GM19351 (cell line): ENCODE measurements around the gene GSG1L.

Source experiments
- ATAC-seq: cut with Tn5 transposase; IDR thresholded peaks from one replicate; pipeline ENCODE4 v1.9.1; 2021; ENCODE audit warnings: mild to moderate bottlenecking, moderate library complexity; ENCODE audit not compliant: unreplicated experiment

GSG1L gene

DNA sequence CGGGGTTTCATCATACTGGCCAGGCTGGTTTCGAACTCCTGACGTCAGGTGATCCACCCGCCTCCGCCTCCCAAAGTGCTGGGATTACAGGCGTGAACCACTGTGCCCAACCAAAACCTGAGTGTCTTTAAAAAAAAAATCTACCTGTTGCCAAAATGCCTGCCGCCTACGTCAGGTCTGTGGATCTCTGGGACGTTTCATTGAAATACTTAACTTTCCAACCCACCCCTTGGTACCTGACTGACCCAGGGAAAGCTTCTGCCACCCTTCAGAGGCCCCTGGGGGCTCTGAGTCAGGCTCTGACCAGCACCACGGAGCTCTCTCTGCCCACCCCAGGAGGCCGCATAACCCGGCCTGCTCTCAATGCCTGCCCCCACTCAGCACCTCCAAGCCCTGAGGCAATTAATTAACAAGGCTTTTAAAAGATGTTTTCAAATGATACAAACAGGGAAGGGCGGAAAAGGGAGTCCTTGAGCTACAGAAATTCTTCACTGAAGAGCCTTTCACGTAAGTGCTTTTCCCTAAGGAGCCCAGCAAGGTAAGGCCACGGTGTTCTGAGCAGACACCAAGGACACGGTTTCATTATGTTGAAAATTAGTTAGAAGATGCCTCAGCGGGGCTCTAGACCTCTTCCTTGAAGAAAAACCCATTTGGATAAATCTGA lies 29.3 kb upstream of the GSG1L start:
- ATAC-seq: no peak

DNA sequence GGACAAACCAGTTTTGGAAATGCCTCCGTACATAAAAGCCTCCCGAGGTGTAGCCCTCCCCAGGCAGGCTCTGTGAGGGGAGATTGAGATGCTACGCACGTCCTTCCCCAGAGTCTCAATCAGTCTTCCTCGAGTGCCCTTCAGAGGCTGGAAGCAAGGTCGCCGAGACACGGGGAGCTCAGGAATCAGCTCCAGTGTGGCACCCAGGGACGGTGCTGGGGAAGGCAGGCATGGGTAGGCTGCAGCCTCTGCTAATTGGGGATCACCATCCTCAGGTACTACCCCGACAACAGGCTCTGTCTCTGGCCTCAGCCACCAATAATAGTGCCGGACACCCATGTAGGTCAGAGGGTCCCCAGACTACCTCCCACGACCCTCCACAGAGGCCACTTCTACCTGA lies 28.1 kb upstream of the GSG1L start:
- no peak for ATAC-seq

DNA sequence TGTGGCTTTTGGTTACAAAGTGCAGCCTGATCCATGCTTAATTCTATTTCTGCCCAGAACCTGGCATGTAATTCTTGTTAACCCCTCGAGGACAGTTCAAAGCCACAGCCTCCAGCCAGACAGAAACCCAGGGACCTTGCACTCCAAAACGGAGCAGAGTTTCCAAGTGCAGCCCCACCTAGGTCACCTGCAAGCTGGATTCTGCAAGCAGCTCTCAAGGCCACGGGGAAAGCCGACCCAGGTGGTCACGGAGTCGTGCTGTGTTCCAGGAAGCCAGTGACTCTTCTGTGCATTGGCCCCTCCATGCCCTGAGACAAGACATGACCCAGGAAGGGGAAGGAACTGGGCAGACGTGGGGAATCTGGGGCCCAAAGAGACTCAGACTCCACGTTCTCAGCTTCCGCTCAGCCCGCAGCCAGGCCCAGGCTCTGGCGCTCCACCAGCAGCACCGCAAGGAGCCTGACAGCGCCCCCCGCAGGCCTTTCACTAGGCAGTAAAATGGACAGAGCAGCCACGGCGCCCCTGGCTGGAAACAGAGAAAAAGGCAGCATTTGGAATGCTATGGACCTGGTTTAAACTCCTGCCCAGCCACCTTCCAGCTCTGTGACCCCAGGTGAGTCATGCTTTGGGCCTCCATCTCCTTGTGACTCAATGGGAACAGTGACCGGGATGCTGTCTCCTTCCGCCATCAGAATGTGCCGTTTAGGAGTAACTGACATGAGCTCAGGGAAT lies 27.3 kb upstream of the GSG1L start:
- no peak for ATAC-seq

DNA sequence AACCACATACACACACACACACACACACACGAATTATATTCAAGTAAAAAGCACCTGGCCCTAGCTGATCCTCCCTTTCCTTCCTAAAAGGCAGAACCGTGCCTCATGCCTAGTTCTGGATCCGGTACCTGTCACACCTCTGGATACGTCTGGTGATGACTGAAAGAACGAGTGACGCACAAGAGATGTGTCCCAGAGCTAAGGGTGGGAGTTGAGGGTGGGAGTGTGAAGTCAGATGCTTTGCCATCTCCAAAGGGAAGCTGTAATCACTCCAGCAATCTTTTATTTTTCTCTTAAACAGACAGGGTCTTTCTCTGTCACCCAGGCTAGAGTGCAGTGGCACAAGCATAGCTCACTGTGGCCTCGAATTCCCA lies 26.5 kb upstream of the GSG1L start:
- ATAC-seq: no peak

DNA sequence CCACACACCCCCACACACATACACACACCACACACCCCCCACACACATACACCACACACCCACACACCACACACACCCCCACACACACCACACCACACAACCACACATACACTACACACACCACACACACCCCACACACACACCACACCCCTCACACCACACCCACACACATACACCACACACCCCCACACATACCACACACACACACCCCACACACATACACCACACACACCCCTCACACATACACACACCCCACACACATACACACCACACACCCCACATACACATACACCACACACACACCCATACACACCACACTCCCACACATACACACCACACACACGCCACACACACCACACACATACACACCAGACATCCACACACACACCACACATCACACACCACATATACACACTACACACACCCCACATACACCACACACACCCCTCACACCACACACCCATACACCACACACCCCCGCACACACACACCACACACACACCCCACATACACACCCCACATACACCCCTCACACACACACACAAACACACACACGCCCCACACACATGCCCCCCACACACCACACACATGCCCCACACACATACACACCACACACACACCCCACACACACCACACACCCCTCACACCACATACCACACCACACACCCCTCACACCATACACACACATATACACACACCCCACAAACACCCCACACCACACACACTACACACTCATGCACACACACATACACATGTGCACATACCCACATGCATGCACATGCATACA lies 25.9 kb upstream of the GSG1L start:
- no peak for ATAC-seq

DNA sequence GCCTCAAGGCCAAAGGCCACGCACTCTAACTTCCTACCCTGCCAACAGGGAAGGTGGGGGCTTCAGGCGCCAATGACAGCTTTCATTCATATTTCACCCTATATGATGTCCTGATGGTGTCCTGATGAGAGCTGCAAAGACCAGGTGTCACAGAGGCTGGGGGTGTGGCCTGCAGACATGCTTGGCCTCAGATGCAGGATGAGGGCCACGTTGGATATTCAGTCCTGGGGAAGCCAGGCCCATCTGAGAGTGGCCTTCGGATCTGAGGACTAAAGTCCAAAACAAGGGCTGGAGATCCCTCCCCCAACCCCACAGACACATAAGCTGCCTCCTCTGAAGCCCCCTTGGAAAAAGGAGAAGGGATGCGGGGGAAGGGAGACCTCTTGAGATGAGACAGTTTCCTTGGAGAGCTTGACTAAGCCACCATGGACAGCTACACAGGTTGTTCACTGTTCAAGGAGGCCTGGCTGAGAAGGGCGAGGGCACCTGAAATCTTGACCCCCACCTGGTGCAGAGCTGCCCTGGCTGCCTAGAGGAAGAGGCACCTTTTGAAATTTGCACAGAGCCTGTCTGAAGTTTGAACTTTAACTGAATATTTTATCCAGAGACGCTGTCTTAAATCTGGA lies 24.3 kb upstream of the GSG1L start:
- no peak for ATAC-seq

DNA sequence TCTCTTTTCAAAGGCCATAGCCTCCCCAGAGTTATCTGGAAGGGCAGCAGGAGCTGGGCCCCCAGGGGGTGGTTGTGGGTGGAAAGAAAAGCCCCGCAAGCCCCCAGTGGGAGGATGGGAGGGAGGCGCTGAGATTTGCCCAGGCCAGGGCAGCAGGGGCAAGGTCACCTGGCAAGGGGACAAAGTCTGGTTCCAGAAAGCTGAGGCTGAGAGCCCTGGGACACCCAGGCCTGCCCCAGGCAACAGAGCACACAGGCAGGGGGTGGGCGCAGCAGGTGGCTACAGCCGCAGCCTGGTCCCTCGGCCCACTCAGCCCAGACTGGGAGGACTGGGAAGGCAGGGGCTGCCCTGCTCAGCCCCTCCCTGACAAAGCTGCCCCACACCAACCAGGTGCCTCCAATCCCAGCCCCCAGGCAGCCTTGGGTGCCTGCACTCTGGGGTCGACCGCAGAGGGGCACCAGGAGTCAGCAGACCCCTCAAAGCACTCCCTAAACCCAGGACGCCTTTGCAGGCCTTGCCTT lies 23.7 kb upstream of the GSG1L start:
- ATAC-seq: no peak

DNA sequence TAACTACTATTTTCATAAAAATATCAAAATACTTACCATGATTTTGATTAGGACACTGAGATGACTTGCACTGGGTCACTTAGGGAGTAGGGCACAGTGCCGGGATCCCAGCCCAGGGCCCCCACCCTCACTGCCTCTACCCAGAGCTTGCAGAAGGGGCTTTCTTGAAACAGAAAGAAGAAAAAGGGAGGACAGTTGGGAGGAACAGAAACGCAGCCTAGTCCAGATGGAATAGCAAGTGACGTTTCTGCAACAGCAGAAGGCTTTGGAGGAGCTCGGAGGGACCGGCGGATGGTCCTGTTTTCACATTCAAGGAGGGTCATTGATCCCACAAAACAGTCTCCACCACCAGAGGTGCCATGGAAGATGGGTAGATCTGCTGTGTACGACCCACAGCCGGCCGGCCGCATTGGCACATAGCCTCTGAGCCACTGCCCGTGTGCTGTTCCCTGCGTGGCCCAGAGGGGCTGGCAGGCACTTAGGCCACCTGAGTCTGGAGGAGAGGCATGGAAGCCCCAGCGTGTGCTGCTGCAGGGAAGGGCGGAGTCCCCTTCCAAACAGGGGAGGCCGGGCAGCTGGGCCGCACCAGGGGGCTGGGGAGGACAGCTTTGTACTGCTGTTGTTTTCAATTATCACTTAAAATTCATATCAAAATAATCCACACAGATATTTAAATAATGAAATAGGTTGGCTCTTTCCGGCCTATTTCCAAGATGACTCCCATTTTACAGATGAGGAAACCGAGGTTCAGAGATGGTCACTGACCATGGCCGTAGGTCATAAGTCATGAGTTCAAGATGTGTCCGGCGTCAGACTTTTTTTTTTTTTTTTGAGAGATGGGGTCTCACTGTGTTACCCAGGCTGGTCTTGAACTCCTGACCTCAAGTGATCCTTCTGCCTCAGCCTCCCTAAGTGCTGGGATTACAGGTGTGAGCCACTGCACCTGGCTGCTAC lies 22.9 kb upstream of the GSG1L start:
- no peak for ATAC-seq

DNA sequence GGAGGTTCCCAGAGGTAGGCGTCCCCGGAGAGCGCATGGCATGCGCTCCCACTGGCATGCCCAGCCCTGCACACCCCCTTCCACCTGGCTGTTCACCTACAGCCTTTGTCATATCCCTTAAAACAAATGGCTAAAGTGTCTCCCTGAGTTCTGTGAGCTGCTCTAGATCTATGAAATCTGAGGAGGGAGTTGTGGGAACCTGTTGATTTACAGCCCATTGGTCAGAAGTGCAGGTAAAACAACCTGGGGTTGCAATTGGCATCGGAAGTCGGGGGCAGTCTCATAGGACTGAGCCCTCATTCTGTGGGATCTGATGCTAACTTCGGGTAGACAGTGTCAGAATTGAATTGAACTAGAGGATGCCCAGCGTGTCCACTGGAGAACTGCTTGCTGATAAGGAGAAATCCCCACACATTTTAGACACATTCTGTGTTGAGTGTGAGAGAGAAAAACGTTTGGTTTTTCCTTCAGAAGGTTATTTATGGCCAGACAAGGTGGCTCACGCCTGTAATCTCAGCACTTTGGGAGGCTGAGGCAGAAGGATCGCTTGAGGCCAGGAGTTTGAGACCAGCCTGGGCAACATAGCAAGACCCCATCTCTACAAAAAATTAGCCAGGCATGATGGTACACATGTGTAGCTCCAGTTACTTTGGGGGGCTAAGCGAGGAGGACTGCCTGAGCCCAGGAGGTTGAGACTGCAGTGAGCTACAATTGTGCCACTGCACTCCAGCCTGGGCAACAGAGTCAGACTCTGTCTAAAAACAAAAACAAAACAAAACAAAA lies 22.1 kb upstream of the GSG1L start:
- ATAC-seq: no peak

DNA sequence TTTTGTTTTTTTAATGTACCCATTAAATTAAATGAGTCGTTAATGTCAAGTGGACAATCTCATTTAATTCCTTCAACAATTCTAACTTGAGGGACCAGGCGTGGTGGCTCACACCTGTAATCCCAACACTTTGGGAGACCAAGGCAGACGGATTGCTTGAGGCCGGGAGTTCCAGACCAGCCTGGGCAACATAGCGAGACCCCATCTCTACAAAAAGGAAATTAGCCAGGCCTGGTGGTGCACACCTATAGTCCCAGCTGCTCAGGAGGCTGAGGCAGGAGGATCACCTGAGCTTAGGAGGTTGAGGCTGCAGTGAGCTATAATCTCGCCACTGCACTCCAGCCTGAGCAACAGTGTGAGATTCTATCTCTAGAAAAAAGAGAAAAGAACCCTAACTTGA lies 20.7 kb upstream of the GSG1L start:
- no peak for ATAC-seq

DNA sequence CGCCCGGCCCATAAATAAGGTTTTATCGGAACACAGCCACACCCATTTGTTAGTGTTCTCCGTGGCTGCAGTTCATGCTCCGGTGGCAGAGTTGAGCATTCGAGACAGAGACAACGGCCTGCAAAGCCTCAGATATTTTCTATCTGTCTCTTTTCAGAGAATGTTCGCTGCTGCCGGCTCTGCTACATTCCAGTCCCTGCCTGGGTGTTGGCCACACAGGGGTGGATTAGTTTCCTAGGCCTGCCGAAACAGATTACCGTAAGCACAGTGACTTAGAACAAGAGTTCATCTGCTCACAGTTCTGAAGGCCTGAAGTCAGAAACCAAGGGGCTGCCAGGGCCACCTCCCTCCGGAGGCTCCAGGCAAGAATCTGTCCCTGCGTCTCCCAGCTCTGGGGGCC lies 19.1 kb upstream of the GSG1L start:
- ATAC-seq: no peak

DNA sequence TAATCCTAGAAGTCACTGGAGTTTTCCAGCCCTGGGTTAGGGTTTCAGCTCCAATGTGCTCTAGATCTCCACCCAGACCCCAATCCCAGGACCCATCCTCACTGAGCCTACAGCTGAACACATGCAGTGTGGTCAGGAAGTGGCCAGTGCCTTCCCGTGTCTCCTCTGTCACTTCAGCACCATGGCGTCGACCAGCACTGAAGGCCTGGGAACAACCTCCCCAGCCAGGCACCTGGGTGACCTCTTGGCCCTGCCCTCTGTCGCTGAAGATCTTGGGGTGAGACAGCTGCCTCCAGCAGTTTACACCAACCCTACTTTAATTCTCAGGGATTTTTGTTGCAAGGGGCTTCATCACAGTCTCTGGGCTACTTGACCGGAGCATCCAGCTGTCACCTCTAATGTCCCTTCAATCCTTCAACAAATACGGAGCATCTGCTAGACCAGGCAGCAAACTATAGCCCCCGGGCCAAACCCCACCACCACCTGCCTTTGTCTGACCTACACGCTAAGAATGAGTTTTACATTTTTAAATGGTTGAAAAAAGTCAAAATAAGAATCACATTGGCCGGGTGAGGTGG lies 18.0 kb upstream of the GSG1L start:
- ATAC-seq: no peak

DNA sequence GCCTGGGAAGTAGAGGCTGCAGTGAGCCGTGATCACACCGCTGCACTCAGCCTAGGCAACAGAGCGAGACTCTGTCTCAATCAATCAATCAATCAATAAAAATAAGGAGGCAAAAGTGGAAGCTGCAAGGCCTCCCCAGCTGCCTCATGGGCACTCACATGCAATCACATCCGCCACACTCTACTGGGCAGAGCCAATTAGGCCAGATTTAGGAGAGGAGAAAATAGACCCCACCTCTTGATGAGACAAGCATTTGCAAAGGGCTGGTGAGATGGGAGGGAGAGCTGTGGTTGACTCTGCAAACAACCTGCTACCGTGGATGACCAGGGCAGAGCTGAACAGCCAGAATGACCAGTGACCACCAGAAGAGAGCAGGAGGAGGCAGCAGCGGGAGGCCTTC lies 14.7 kb upstream of the GSG1L start:
- no peak for ATAC-seq

DNA sequence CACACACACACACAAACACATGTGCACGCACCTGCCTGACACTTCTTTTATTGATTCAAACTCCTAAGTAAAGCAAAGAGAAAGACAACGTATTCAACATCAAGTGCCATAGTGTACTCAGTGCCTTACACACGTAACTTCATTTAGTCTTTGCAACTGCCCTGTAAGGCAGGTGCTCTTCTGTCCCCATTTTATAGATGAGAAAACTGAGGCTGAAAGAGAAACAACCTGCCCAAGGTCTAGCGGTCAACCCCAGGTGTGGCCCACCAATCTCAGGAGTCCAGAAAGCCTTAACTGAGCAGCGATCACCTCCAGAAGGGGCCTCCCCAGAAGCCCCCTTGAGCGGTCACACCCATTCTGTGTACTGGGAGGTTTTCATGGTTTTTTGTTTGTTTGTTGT lies 10.3 kb upstream of the GSG1L start:
- ATAC-seq: no peak

DNA sequence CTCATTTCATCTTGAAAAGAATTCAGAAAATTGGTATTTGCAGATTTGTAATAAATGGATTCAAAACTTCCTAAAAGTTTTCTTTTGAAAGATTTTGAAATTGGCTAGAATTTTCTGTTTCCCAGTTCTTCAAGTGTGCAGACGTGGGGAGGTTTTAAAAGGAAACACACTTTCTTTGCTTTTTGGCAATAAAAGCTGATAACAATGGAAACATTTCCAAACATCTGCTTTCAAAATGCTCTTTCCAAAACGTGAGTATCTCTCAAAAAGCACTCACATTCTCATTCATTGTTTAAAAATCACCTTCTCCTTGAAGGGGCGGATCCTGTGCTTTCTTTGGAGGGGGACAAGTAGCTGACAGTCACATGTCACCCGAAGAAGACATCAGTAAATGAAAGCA lies 8.6 kb upstream of the GSG1L start:
- ATAC-seq: no peak

DNA sequence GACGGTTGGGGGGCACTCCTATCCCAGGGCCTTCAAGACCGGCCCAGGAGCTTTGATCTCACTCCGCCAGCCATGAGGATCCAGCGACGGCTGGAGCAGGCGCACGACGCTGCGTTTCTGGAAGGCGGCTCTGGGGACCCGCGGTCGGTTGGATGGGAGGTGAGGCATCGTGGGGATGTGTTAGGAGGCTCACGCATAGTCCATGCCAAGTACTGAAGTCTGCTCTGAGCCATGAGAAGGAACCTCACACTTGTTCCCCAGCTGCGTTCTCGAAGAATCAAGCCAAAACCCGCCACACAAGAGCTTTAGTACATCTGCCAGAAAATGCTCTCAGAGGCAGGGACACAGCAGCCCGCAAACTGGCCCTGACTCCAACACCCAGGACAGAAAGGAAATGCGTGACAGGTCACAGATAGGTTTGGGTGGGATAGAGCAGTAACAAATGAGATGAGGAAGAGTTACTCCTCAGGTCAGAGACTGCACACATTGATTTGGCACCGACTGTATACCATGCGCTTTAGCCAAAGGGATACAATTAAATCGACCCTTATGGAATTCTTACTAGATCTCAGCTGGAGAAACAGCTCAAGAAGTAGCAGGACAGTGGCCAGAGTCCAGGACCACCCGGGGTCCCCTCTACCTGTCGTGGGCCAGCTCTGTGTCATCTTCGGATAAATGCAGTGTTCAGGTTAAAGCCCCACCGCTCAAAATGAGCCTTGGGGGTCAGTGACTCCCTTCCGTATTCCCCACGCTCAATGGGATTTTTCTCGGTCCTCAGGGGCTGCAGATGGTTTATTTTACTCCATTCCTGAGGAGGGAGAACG lies 6.7 kb upstream of the GSG1L start:
- ATAC-seq: no peak

DNA sequence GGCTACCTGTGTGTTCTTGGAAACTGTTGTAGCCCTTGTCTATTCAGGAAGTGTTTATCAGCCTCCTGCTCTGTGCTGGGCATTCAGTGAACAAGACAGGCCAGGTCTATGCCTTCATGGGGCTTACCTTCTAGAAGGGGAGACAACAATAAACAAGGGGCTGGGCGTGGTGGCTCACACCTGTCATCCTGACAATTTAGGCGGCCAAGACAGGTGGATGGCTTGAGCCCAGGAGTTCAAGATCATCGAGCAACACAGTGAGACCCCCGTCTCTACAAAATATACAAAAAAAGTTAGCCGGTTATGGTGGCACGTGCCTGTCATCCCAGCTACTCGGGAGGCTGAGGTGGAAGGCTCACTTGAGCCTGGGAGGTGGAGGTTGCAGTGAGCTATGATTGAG lies 5.5 kb upstream of the GSG1L start:
- ATAC-seq: no peak

DNA sequence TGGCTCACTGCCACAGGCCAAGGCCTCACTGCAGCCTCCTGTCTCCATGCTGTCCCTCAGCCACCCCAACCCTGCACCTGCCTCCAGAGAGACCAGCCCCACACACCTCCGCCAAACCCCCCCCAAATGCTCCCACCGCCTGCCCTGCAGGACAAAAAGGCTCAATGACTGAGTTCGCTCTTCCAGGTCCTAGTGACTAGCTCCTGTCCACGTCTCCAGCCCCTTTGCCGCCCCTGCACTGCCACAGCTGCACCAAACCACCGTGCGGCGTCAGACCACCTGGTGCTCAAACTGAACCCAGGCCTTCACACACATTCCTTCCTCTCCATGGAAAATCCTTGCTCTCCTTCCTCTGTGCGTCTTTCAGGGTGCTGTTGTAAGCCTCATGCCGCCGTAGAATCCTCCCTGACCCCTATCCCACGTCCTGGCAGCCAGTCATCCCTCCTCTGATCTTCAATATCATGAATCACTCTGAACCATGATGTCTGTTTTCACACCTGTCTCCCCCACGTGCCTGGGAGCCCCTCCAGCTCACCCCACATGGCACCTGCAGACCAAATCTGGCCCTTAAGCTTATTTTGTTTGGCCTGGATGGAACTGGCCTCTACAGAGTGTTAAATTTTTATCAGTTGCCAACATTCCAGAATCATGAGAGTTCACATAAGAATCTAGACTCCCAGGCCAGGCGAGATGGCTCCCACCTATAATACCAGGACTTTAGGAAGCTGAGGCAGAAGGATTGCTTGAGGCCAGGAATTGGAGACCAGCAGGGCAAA lies 4.3 kb upstream of the GSG1L start:
- ATAC-seq: no peak
